ENCODE measurements around the gene SNTB2. TPM values are rescaled to one million over a fixed set of nuclear protein-coding genes. Genes with fewer than 3 reads are reported as not detected.

SNTB2 gene
- total and polyA plus RNA-seq, 2 donors (not counting 3 experiments of a cell fraction or from before 2014, with no cell fraction given), result 24.9 to 73.7 TPM

GRCh38 chr16:69188236-69188549, 1.2 kb downstream of the SNTB2 start:
- no peaks in the 10 kb centered on the region for H3K9me1 ChIP-seq (replicated peaks; ENCODE audit: control insufficient read depth, extremely low read depth, insufficient read depth, low read length)
- H3K4me3 ChIP-seq (replicated peaks in 1 of 3; ENCODE audit: insufficient read depth in 1 of 3, low read depth in 1 of 3, low read length in 3 of 3), result peak overlapping the region; percentile 82 to 93 (median 90)
- intact Hi-C loops (cut with micrococcal nuclease) (loop anchor here (1.0 to 5.0 kb wide), 2 partner anchors 37 to 1499 kb away; partner anchors contain the start of gene MTSS2), dilution Hi-C loops (cut with MboI; ENCODE audit: extremely low pct_ligation_motif_present, low sequenced_read_pairs) (no loop called here)
- FAIRE-seq (peak; percentile 28), DNase-seq (ENCODE audit: low read depth, low spot score) (no peak)
- H3K9me3 ChIP-seq (replicated peaks; ENCODE audit: control insufficient read depth, insufficient read depth, low read length), result no peaks in the 10 kb centered on the region
- H3K9ac ChIP-seq (replicated peaks; ENCODE audit: extremely low read depth, insufficient read depth, low read length), result peak overlapping the region; percentile 77
- POLR2A ChIA-PET, result interaction anchor here (0.6 to 0.7 kb wide), 2 partner anchors 54 to 55 kb away, joined by 3 read pairs; no protein-coding TSS in a partner anchor
- H3K27me3 ChIP-seq (ENCODE audit: control insufficient read depth in 2 of 2, insufficient read depth in 2 of 2, low read length in 2 of 2), result no peaks in the 10 kb centered on the region
- TF ChIP-seq POLR2AphosphoS5 (IDR thresholded peaks at IDR 0.05; ENCODE audit: insufficient read depth, low read depth, low read length) (no peak), CTCF (IDR thresholded peaks at IDR 0.05; ENCODE audit: extremely low read depth in 1 of 2, insufficient read depth in 1 of 2, low read depth in 1 of 2, low read length in 2 of 2) (no peak), POLR2A (IDR thresholded peaks at IDR 0.05; ENCODE audit: low read depth, low read length) (no peak), MYC (IDR thresholded peaks at IDR 0.05; ENCODE audit: low read depth, low read length) (no peak), GATA2 (IDR thresholded peaks at IDR 0.05; ENCODE audit: insufficient read depth, insufficient read length, low read depth, low read length) (no peak), EZH2 (IDR thresholded peaks at IDR 0.05; ENCODE audit: borderline replicate concordance, low read depth, low read length, severe bottlenecking) (no peak), FOS (IDR thresholded peaks at IDR 0.05; ENCODE audit: borderline replicate concordance, insufficient read depth, low read length) (no peak), JUN (IDR thresholded peaks at IDR 0.05; ENCODE audit: borderline replicate concordance, insufficient read depth, insufficient read length, low read depth) (no peak), MAX (IDR thresholded peaks at IDR 0.05; ENCODE audit: insufficient read depth, insufficient read length) (no peak)
- peaks cover 56% of the 10 kb centered on the region for H3K79me2 ChIP-seq (ENCODE audit: control insufficient read depth, insufficient read depth, low read length)
- H3K36me3 ChIP-seq (ENCODE audit: control insufficient read depth in 2 of 2, extremely low read depth in 1 of 2, insufficient read depth in 2 of 2, low read length in 2 of 2), result no peaks in the 10 kb centered on the region
- peak overlapping the region; percentile 99 for H3K4me2 ChIP-seq (ENCODE audit: insufficient read depth, low read length)
- H3K4me1 ChIP-seq (ENCODE audit: control insufficient read depth, extremely low read depth, insufficient read depth, low read length), result peaks cover 36% of the 10 kb centered on the region
- BruUV-seq (replicated peaks), result no TSS peak
- CTCF ChIA-PET, result interaction anchor here (0.7 to 2.9 kb wide), 12 partner anchors 9 to 102 kb away, joined by 3 to 24 read pairs (median 5); no protein-coding TSS in a partner anchor
- H3K27ac ChIP-seq (ENCODE audit: insufficient read depth, low read depth, low read length), result peak overlapping the region; percentile 17
- H2AFZ ChIP-seq (ENCODE audit: low read depth, low read length), result no peak overlapping the region
- no peaks in the 10 kb centered on the region for H4K20me1 ChIP-seq (replicated peaks; ENCODE audit: control insufficient read depth, extremely low read depth, insufficient read depth, low read length)

All from endothelial cell of umbilical vein (primary cell).